T-helper 17 cell (primary cell): ENCODE data around the gene TOM1. TPM values are rescaled to one million over a fixed set of nuclear protein-coding genes. Genes with fewer than 3 reads are reported as not detected.

ENCODE experiments used
- ATAC-seq: fragments of 150-1000 bp; cut with Tn5 transposase; 2 replicates; pipeline ENCODE4 v1.10.0; 2021; ENCODE audit warnings: mild to moderate bottlenecking, moderate library complexity
- DNase-seq, 3 donors: peaks; one replicate each; pipeline versions ENCODE4 v3.0.0 to v3.0.0-alpha.2; 2020 to 2021
- H3K9me3 ChIP-seq: one replicate; pipeline ENCODE4 v1.7.0; 2013; ENCODE audit warnings: low read length, mild to moderate bottlenecking; ENCODE audit not compliant: control insufficient read depth, poor library complexity, severe bottlenecking
- H3K27ac Mint-ChIP-seq: one replicate; pipeline ENCODE4 v1.8.0; 2022; ENCODE audit warnings: mild to moderate bottlenecking, moderate library complexity, mixed read lengths
- H3K27me3 Mint-ChIP-seq: one replicate; pipeline ENCODE4 v1.8.0; 2022; ENCODE audit warnings: mixed read lengths
- H3K36me3 Mint-ChIP-seq: one replicate; pipeline ENCODE4 v1.8.0; 2022; ENCODE audit warnings: low read depth, mixed read lengths
- H3K4me1 Mint-ChIP-seq: one replicate; pipeline ENCODE4 v1.8.0; 2022; ENCODE audit warnings: mild to moderate bottlenecking, mixed read lengths
- H3K4me3 Mint-ChIP-seq: one replicate; pipeline ENCODE4 v1.8.0; 2022; ENCODE audit warnings: mild to moderate bottlenecking, moderate library complexity, mixed read lengths
- total RNA-seq, 4 donors: library from RNA in 2 of 4; stranded (reverse) in 2 of 4; gene quantifications; one replicate each; pipeline ENCODE4 v1.2.3 and lab custom pipeline; 2022 to 2026

Gene TOM1
- total RNA-seq, 2 donors from 2014 or later = 166 to 178 TPM

- DNase-seq (no peak), ATAC-seq (no peak)
- H3K27ac Mint-ChIP-seq = peak overlapping the region; percentile 92
- no peaks in the 10 kb centered on the region for H3K27me3 Mint-ChIP-seq
- H3K36me3 Mint-ChIP-seq = peaks cover 2% of the 10 kb centered on the region
- no peak overlapping the region for H3K4me3 Mint-ChIP-seq
- peaks cover 77% of the 10 kb centered on the region for H3K4me1 Mint-ChIP-seq
- H3K9me3 ChIP-seq = no peaks in the 10 kb centered on the region
These were observed 11.9 kb downstream of the TOM1 start for GRCh38 chr22:35311551-35311999.

- peaks cover 69% of the 10 kb centered on the region for H3K4me1 Mint-ChIP-seq
- peak overlapping the region; percentile 12 for H3K4me3 Mint-ChIP-seq
- no peak for ATAC-seq
- no peaks in the 10 kb centered on the region for H3K27me3 Mint-ChIP-seq
- H3K27ac Mint-ChIP-seq = no peak overlapping the region
- H3K36me3 Mint-ChIP-seq = peaks cover 2% of the 10 kb centered on the region
- no peak for DNase-seq
- H3K9me3 ChIP-seq = no peaks in the 10 kb centered on the region
These were observed 12.7 kb downstream of the TOM1 start for GRCh38 chr22:35312198-35313059.

DNA sequence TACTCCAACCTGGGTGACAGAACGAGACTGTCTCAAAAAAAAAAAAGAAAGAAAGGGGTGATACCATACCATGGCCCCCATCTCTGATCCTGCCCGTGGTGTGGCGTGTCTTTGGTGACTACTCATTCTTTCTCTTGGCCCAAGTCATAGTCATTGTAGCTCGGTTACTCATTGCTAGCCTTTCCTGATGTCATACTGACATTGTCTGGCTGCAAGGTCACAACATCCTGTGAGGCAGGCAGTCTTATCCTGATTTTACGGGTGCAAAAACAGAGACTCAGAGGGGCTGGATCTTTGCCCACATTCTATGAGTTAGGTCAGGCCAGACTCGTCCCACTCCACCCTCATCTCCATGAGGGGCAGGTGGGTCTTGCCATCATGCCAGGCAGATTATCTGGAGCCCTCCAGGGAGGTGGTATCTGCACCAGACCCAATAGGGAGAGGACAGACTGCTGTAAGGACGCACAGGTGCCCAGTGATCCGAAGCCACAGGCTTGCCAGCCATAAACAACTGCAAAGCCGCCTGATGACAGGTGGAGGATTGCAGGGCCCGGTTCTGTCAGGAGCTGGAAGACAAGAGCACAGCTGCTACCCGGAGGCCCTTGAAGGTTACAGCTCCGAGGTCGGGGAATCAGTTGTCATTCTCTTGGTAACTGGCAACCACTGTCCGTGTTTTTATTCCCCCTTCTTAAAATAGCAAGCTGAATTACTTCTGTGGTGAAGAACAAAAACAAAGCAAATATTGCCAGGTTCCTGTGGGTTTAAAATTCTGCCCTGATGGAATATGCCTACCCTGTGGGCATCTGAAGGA is 13.8 kb downstream of the TOM1 start:
- DNase-seq (no peak), ATAC-seq (no peak)
- H3K4me1 Mint-ChIP-seq = peaks cover 59% of the 10 kb centered on the region
- no peak overlapping the region for H3K4me3 Mint-ChIP-seq
- H3K36me3 Mint-ChIP-seq = peaks cover 2% of the 10 kb centered on the region
- H3K9me3 ChIP-seq = no peaks in the 10 kb centered on the region
- no peaks in the 10 kb centered on the region for H3K27me3 Mint-ChIP-seq
- no peak overlapping the region for H3K27ac Mint-ChIP-seq

DNA sequence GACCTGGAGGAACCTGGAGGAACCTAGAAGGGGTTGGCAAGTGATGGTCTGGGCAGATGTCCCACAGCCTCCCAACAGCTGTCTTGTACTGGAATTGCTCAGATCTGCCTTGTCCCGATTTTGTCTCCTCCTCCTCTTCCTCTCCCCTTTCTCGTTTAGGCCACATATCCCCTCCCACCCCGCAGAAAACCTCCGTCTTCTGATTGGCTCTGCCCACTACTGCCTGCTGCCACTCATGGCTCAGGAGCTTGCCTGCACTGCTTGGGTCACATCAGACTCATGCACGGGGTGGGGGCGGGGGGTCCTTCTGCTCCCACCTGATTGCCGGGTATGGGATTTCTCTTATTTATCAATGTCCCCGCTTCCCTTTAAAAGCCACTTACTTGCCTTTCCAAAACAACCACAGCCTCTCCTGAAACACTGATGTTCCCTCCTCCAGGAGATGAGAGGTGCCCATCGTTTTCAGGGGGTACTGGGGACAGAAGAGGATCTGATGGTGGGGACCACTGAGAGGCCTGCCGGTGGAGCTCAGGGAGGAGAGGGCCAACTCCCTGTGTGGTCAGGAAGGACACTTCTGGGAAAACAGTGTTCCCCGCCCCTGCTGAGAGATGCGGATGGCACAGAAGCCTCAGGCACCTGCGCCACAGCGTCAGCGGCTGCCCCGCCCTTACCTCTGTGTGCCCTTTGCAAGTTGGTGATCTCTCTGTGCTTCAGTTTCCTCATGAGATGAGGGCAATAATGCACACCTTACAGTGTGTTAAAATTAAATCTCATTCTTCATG is 14.7 kb downstream of the TOM1 start:
- H3K4me1 Mint-ChIP-seq = peaks cover 50% of the 10 kb centered on the region
- H3K27me3 Mint-ChIP-seq = no peaks in the 10 kb centered on the region
- H3K9me3 ChIP-seq = no peaks in the 10 kb centered on the region
- peaks cover 2% of the 10 kb centered on the region for H3K36me3 Mint-ChIP-seq
- H3K4me3 Mint-ChIP-seq = peak overlapping the region; percentile 78
- H3K27ac Mint-ChIP-seq = peak overlapping the region; percentile 80
- DNase-seq (no peak), ATAC-seq (no peak)

- Mint-ChIP-seq H3K4me3 (no peak overlapping the region), H3K4me1 (peaks cover 41% of the 10 kb centered on the region), H3K36me3 (peaks cover 2% of the 10 kb centered on the region), H3K27ac (peak overlapping the region; percentile 80), H3K27me3 (no peaks in the 10 kb centered on the region)
- ATAC-seq (no peak), DNase-seq (no peak)
- H3K9me3 ChIP-seq = no peaks in the 10 kb centered on the region
These were observed 15.6 kb downstream of the TOM1 start for GRCh38 chr22:35315141-35315854.

DNA sequence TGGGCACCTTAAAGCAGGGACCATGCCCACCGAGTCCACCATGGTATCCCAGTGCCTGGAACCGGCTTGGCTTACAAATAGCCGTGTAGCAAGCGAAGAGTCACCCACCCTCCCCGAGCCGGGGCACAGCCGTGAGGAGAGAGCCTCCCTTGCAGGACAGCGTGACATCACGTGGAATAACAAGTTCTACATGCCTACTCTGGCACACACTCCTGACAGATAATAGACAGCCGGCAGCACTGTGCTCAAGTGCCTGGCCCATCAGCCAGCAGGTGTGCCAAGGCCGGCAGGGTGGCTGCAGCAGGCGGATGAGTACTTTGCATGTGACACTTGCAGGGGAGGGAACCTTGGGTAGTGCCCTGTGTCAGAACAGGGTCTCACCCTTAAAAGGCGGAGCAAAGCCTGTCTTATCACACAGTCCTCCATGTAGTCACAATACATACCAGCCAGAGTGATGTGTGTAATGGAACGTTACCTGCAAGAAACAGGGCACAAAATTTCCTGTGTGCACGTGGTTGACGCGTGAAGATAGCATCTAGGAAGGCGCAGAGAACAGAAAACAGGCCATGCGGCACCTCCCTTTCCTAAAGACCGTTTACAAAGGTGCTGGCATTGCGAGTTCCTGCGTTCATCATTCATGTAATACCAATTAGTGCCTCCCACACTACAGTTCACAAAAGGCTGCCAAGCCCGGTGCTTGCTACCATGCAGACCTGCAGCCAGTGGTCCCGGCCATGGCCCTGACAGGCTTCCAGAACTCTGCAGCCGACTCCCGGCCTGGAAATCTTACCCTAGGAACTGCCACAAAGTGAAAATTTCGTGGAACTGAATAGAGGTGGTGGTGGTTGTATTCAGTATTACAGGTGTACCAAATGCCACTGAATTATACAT is 16.4 kb downstream of the TOM1 start:
- no peak for ATAC-seq
- H3K4me1 Mint-ChIP-seq = peaks cover 33% of the 10 kb centered on the region
- peaks cover 2% of the 10 kb centered on the region for H3K36me3 Mint-ChIP-seq
- DNase-seq = no peak
- no peak overlapping the region for H3K27ac Mint-ChIP-seq
- no peak overlapping the region for H3K4me3 Mint-ChIP-seq
- H3K27me3 Mint-ChIP-seq = no peaks in the 10 kb centered on the region
- no peaks in the 10 kb centered on the region for H3K9me3 ChIP-seq

DNA sequence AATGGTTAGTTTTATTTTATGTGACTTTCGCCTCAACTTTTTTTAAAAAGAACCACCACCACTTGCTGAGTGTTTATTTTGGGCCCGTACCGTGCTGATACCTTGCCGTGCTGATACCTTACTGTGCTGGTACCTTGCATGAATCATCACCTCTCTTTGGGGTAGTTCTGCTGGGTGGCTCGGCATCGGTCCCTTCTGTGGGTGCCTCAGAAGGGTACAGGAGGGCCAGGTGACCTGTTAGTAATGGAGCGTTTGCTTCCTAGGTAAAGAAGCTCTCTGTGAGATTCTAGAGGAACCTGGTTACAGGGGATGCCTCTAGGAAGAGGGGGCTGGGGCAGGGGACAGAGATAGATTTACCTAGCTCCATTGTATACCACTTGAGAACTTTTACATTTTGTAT is 17.1 kb downstream of the TOM1 start:
- Mint-ChIP-seq H3K27me3 (no peaks in the 10 kb centered on the region), H3K27ac (no peak overlapping the region), H3K36me3 (peaks cover 2% of the 10 kb centered on the region), H3K4me3 (no peak overlapping the region), H3K4me1 (peaks cover 30% of the 10 kb centered on the region)
- no peaks in the 10 kb centered on the region for H3K9me3 ChIP-seq
- DNase-seq (no peak), ATAC-seq (no peak)

DNA sequence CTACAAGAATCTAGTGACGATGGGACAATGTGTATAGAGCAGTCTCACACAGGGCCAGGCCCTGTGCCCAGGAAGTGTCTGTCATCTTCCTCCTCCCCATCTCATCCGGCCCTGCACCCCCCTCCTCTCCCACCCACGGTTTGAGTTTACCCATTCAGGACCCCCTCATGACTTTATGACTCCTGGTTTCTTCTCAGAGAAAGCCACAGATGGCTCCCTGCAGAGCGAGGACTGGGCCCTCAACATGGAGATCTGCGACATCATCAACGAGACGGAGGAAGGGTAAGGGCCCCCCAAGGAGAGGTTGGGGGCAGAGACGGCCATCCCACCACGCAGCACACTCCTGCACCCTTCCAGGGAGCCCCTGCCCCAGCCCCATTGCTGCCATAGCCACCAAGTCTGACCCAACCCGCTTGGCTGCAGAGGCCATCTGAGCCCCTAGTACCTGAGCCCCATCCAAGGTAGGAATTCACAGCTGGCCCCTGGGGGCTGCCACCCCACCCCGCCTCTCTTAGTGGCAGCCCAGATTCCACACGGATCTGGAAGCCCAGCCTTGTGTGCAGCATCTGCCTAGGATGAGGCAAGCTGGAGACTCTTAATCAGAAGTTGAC is 18.1 kb downstream of the TOM1 start:
- H3K4me3 Mint-ChIP-seq = no peak overlapping the region
- ATAC-seq (no peak), DNase-seq (no peak)
- peaks cover 2% of the 10 kb centered on the region for H3K36me3 Mint-ChIP-seq
- H3K27ac Mint-ChIP-seq = no peak overlapping the region
- H3K9me3 ChIP-seq = no peaks in the 10 kb centered on the region
- no peaks in the 10 kb centered on the region for H3K27me3 Mint-ChIP-seq
- H3K4me1 Mint-ChIP-seq = peaks cover 24% of the 10 kb centered on the region

DNA sequence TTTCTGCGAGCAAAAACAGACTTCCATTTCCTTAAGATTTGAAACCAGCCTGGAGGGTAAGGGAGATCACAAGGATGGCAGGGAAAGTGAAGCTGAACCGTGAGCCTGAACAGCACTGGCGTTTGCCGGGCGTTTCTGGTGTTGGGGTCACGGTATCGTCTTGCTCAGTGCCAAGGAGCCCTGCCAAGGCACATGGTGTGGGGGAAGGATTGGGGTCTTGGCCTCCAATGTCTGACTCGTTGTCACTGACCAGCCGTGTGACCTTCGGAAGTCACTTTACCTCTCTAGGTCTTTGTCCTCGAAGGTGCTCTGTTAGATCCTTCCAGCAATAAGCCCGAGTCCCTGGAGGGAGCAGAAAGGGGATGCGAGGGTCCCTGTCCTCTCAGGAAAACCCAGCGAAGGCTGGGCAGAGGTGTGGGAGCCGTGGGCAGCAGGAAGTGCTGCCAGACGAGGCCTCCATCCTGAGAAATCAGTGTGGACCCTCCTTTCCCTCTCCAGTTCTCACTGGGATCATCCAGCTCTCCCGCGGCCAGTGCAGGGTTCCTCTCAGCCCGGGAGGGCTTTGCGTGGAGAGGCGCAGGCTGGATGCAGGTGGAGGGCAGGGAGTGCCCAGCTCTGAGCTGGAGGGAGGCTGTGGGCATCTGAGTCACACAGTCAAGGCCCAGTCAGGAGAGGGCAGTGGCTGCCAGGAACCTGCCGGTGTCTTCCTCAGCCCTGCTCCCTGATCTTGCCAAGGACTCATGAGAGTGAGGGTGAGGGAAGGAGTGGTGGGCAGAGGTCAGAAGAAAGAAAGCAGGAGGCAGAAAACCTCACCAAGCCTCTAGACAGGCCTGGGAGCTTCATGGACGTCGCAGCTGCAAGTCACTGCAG is 18.9 kb downstream of the TOM1 start:
- Mint-ChIP-seq H3K27ac (no peak overlapping the region), H3K4me3 (peak overlapping the region; percentile 31), H3K4me1 (peaks cover 20% of the 10 kb centered on the region), H3K27me3 (no peaks in the 10 kb centered on the region), H3K36me3 (peaks cover 5% of the 10 kb centered on the region)
- DNase-seq (no peak), ATAC-seq (no peak)
- no peaks in the 10 kb centered on the region for H3K9me3 ChIP-seq

DNA sequence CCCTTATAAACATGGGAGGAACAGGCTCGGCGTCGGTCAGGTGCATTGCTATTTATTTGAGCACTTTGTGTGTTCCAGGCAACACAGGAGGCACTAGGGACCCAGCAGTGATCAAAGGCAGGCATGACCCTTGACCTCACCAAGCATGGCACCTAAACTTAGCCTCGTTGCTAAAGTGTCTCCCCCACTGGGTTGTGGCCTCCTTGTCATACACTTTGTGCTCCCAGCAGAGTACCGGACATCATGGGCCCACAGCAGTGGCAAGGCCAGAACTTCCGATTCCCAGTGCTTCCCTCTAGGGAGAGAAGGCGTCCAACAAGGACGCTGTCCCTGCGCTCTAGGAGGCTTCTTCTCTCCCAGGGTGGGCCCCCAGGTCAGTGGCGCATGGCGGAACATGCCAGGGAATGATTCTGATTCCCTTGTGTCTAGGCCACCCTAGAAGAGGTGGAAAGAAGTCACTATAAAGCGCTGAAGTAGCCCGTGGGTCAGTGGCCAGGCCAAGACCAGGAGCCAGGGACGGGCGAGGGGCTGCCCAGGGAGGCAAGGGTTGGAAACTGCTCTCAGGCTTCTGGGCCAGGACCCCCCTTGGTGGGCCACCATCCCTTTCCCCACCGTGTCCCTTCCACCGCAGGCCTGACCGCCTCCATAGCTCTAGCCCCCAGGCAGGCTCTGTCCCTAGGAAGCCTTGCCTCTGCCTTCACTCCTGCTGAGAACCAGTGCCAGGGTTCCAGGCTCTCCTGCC is 19.7 kb downstream of the TOM1 start:
- no peaks in the 10 kb centered on the region for H3K27me3 Mint-ChIP-seq
- ATAC-seq (no peak), DNase-seq (no peak)
- peaks cover 5% of the 10 kb centered on the region for H3K36me3 Mint-ChIP-seq
- H3K27ac Mint-ChIP-seq = no peak overlapping the region
- peaks cover 15% of the 10 kb centered on the region for H3K4me1 Mint-ChIP-seq
- no peak overlapping the region for H3K4me3 Mint-ChIP-seq
- no peaks in the 10 kb centered on the region for H3K9me3 ChIP-seq
